ENCODE measurements around the gene DTX3.

The DTX3 gene

GRCh38 chr12:57609781-57610553, 5.3 kb downstream of the DTX3 start:
- Histone ChIP-seq H3K27ac (ENCODE audit: insufficient read depth in 1 of 2, low read depth in 1 of 2, low read length in 2 of 2, poor library complexity in 1 of 2, severe bottlenecking in 2 of 2) (no peak overlapping the region), H3K4me3 (ENCODE audit: control insufficient read depth in 1 of 7, extremely low read depth in 1 of 7, insufficient read depth in 4 of 7, low read depth in 2 of 7, low read length in 6 of 7) (peak overlapping the region in 4 of 7 experiments; percentile 51 to 75 (median 64)), H3K27me3 (replicated peaks in 2 of 5; ENCODE audit: control insufficient read depth in 4 of 5, insufficient read depth in 5 of 5, low read length in 4 of 5) (peaks cover 0 to 38% (median 34%) of the 10 kb centered on the region in 5 experiments), H3K36me3 (ENCODE audit: control insufficient read depth in 4 of 4, insufficient read depth in 4 of 4, low read length in 3 of 4) (peaks cover 0 to 17% (median 3%) of the 10 kb centered on the region in 4 experiments), H3K4me1 (ENCODE audit: control extremely low read depth in 1 of 4, control insufficient read depth in 4 of 4, insufficient read depth in 4 of 4, low read length in 3 of 4) (peaks cover 0 to 27% (median 12%) of the 10 kb centered on the region in 4 experiments), H3K9me3 (ENCODE audit: control extremely low read depth in 1 of 5, control insufficient read depth in 4 of 5, insufficient read depth in 2 of 5, low read depth in 1 of 5, low read length in 4 of 5) (no peaks in the 10 kb centered on the region)
- ChIA-PET POLR2A (no interaction called here), CTCF (interaction anchor here (0.9 to 5.8 kb wide), 5 partner anchors 11 to 35 kb away, joined by 3 to 35 read pairs (median 5); no protein-coding TSS in a partner anchor)
- 38% methylated on average over 9 of the region's 34 CpGs for WGBS (ENCODE audit: insufficient coverage)
- no peak for DNase-seq

- no peaks in the 10 kb centered on the region for H3K9me3 ChIP-seq (ENCODE audit: control extremely low read depth in 1 of 5, control insufficient read depth in 4 of 5, insufficient read depth in 2 of 5, low read depth in 1 of 5, low read length in 4 of 5)
- peak overlapping the region in 5 of 7 experiments; percentile 38 to 75 (median 57) for H3K4me3 ChIP-seq (ENCODE audit: control insufficient read depth in 1 of 7, extremely low read depth in 1 of 7, insufficient read depth in 4 of 7, low read depth in 2 of 7, low read length in 6 of 7)
- ChIA-PET CTCF (interaction anchor here (1.0 to 1.4 kb wide), 3 partner anchors 10 to 26 kb away, joined by 4 to 5 read pairs (median 5); no protein-coding TSS in a partner anchor), POLR2A (no interaction called here)
- DNase-seq, result peak in 2 of 3 donors; percentile 45 to 58
- peaks cover 0 to 17% (median 3%) of the 10 kb centered on the region in 4 experiments for H3K36me3 ChIP-seq (ENCODE audit: control insufficient read depth in 4 of 4, insufficient read depth in 4 of 4, low read length in 3 of 4)
- no peak overlapping the region for H3K27ac ChIP-seq (ENCODE audit: insufficient read depth in 1 of 2, low read depth in 1 of 2, low read length in 2 of 2, poor library complexity in 1 of 2, severe bottlenecking in 2 of 2)
- H3K27me3 ChIP-seq (replicated peaks in 2 of 5; ENCODE audit: control insufficient read depth in 4 of 5, insufficient read depth in 5 of 5, low read length in 4 of 5), result peaks cover 0 to 39% (median 35%) of the 10 kb centered on the region in 5 experiments
- WGBS (ENCODE audit: insufficient coverage), result 2% methylated on average over 19 of the region's 29 CpGs
- H3K4me1 ChIP-seq (ENCODE audit: control extremely low read depth in 1 of 4, control insufficient read depth in 4 of 4, insufficient read depth in 4 of 4, low read length in 3 of 4), result peaks cover 0 to 20% (median 9%) of the 10 kb centered on the region in 4 experiments
Measured at GRCh38 chr12:57610554-57611107, 6.0 kb downstream of the DTX3 start.

- ChIA-PET POLR2A (no interaction called here), CTCF (interaction anchor here (0.6 to 1.4 kb wide), 4 partner anchors 9 to 27 kb away, joined by 3 to 5 read pairs (median 4); no protein-coding TSS in a partner anchor)
- Histone ChIP-seq H3K9me3 (ENCODE audit: control extremely low read depth in 1 of 5, control insufficient read depth in 4 of 5, insufficient read depth in 2 of 5, low read depth in 1 of 5, low read length in 4 of 5) (no peaks in the 10 kb centered on the region), H3K27me3 (replicated peaks in 2 of 5; ENCODE audit: control insufficient read depth in 4 of 5, insufficient read depth in 5 of 5, low read length in 4 of 5) (peaks cover 0 to 45% (median 37%) of the 10 kb centered on the region in 5 experiments), H3K36me3 (ENCODE audit: control insufficient read depth in 4 of 4, insufficient read depth in 4 of 4, low read length in 3 of 4) (peaks cover 0 to 17% (median 3%) of the 10 kb centered on the region in 4 experiments), H3K4me1 (ENCODE audit: control extremely low read depth in 1 of 4, control insufficient read depth in 4 of 4, insufficient read depth in 4 of 4, low read length in 3 of 4) (peaks cover 0 to 20% (median 9%) of the 10 kb centered on the region in 4 experiments), H3K4me3 (ENCODE audit: control insufficient read depth in 1 of 7, extremely low read depth in 1 of 7, insufficient read depth in 4 of 7, low read depth in 2 of 7, low read length in 6 of 7) (peak within 1 kb of the TSS in 5 of 7 experiments; percentile 49 to 75 (median 57)), H3K27ac (ENCODE audit: insufficient read depth in 1 of 2, low read depth in 1 of 2, low read length in 2 of 2, poor library complexity in 1 of 2, severe bottlenecking in 2 of 2) (no peak within 1 kb of the TSS)
- peak in 2 of 3 donors; percentile 27 to 39 for DNase-seq
- 0% methylated on average over 25 of the region's 55 CpGs for WGBS (ENCODE audit: insufficient coverage)
Measured at GRCh38 chr12:57611108-57611826, 6.6 kb downstream of the DTX3 start, which contains the start of gene ARHGEF25. Gene ARHGEF25 (plus strand): TSS chr12:57611435. CDS start chr12:57611895, 460 bp downstream.

- Histone ChIP-seq H3K4me3 (ENCODE audit: control insufficient read depth in 1 of 7, extremely low read depth in 1 of 7, insufficient read depth in 4 of 7, low read depth in 2 of 7, low read length in 6 of 7) (peak overlapping the region in 1 of 7 experiments; percentile 58), H3K9me3 (ENCODE audit: control extremely low read depth in 1 of 5, control insufficient read depth in 4 of 5, insufficient read depth in 2 of 5, low read depth in 1 of 5, low read length in 4 of 5) (no peaks in the 10 kb centered on the region), H3K4me1 (ENCODE audit: control extremely low read depth in 1 of 4, control insufficient read depth in 4 of 4, insufficient read depth in 4 of 4, low read length in 3 of 4) (peaks cover 0 to 20% (median 9%) of the 10 kb centered on the region in 4 experiments)
Measured at GRCh38 chr12:57611827-57612710, 7.4 kb downstream of the DTX3 start.

GRCh38 chr12:57612711-57613426, 8.2 kb downstream of the DTX3 start:
- Histone ChIP-seq H3K27me3 (replicated peaks in 2 of 5; ENCODE audit: control insufficient read depth in 4 of 5, insufficient read depth in 5 of 5, low read length in 4 of 5) (peaks cover 0 to 59% (median 49%) of the 10 kb centered on the region in 5 experiments), H3K4me3 (ENCODE audit: control insufficient read depth in 1 of 7, extremely low read depth in 1 of 7, insufficient read depth in 4 of 7, low read depth in 2 of 7, low read length in 6 of 7) (no peak overlapping the region), H3K27ac (ENCODE audit: insufficient read depth in 1 of 2, low read depth in 1 of 2, low read length in 2 of 2, poor library complexity in 1 of 2, severe bottlenecking in 2 of 2) (no peak overlapping the region), H3K36me3 (ENCODE audit: control insufficient read depth in 4 of 4, insufficient read depth in 4 of 4, low read length in 3 of 4) (peaks cover 0 to 7% (median 0%) of the 10 kb centered on the region in 4 experiments), H3K9me3 (ENCODE audit: control extremely low read depth in 1 of 5, control insufficient read depth in 4 of 5, insufficient read depth in 2 of 5, low read depth in 1 of 5, low read length in 4 of 5) (no peaks in the 10 kb centered on the region), H3K4me1 (ENCODE audit: control extremely low read depth in 1 of 4, control insufficient read depth in 4 of 4, insufficient read depth in 4 of 4, low read length in 3 of 4) (peaks cover 0 to 20% (median 9%) of the 10 kb centered on the region in 4 experiments)
- DNase-seq, result no peak
- ChIA-PET CTCF (interaction anchor here (1.0 to 6.7 kb wide), 7 partner anchors 9 to 32 kb away, joined by 3 to 34 read pairs (median 8); no protein-coding TSS in a partner anchor), POLR2A (no interaction called here)
- WGBS (ENCODE audit: insufficient coverage), result 94% methylated on average over 8 of the region's 10 CpGs

More at GRCh38 chr12:57611827-57612710, 7.4 kb downstream of the DTX3 start:
- Histone ChIP-seq H3K36me3 (ENCODE audit: control insufficient read depth in 4 of 4, insufficient read depth in 4 of 4, low read length in 3 of 4) (peaks cover 0 to 13% (median 3%) of the 10 kb centered on the region in 4 experiments), H3K27me3 (replicated peaks in 2 of 5; ENCODE audit: control insufficient read depth in 4 of 5, insufficient read depth in 5 of 5, low read length in 4 of 5) (peaks cover 0 to 51% (median 42%) of the 10 kb centered on the region in 5 experiments), H3K27ac (ENCODE audit: insufficient read depth in 1 of 2, low read depth in 1 of 2, low read length in 2 of 2, poor library complexity in 1 of 2, severe bottlenecking in 2 of 2) (no peak overlapping the region)
- no peak for DNase-seq
- WGBS (ENCODE audit: insufficient coverage), result 17% methylated on average over 12 of the region's 23 CpGs
- CTCF ChIA-PET, result interaction anchor here (0.6 to 6.7 kb wide), 6 partner anchors 10 to 28 kb away, joined by 3 to 34 read pairs (median 6); no protein-coding TSS in a partner anchor
- POLR2A ChIA-PET, result interaction anchor here (0.6 kb wide), 1 partner anchor 19 kb away, joined by 3 read pairs; no protein-coding TSS in a partner anchor
